BLaER1 (cell line): ENCODE data around the gene SMG9.

Source experiments
- H3K27ac ChIP-seq: shearing (Covaris generic); formaldehyde crosslinking; 2 replicates; pipeline ENCODE4 v1.8.1; 2022
- H3K27me3 ChIP-seq: shearing (Covaris generic); formaldehyde crosslinking; 2 replicates; pipeline ENCODE4 v1.8.1; 2022
- H3K36me3 ChIP-seq: shearing (Covaris generic); formaldehyde crosslinking; 2 replicates; pipeline ENCODE4 v1.8.1; 2022
- H3K4me1 ChIP-seq: shearing (Covaris generic); formaldehyde crosslinking; 2 replicates; pipeline ENCODE4 v1.8.1; 2022
- H3K4me2 ChIP-seq: shearing (Covaris generic); formaldehyde crosslinking; 2 replicates; pipeline ENCODE4 v1.8.1; 2022
- H3K4me3 ChIP-seq: shearing (Covaris generic); formaldehyde crosslinking; 2 replicates; pipeline ENCODE4 v1.8.1; 2022
- H3K9ac ChIP-seq: shearing (Covaris generic); formaldehyde crosslinking; 2 replicates; pipeline ENCODE4 v1.8.1; 2022
- H3K9me3 ChIP-seq: shearing (Covaris generic); formaldehyde crosslinking; 2 replicates; pipeline ENCODE4 v1.8.1; 2022
- H4K20me1 ChIP-seq: shearing (Covaris generic); formaldehyde crosslinking; 2 replicates; pipeline ENCODE4 v1.8.1; 2022
- Cebpa-rat ChIP-seq: shearing (Covaris generic); IDR thresholded peaks from 2 replicates; pipeline ENCODE4 v1.8.1; 2022

The SMG9 gene

DNA sequence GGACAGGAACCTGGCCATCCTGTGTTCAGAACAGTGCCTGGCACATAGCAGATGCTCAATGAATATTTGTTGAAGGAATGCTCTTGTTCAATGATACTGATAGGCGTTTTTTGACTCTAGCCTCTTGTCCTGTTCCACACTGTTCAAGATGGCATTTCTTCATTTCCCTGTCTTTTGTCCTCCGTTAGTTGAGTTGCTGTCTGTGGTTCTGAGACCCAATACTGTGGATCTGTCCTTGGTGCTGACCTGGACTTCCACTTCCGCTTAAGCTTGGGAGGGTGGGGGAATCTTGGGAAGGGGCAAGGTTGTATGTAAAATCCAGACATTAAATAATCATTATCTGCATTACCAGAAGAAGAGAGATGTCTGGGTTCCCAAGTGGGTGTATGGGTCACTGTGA is 34.3 kb upstream of the SMG9 start:
- Histone ChIP-seq H3K9me3 (no peaks in the 10 kb centered on the region), H3K4me3 (no peak overlapping the region), H3K27me3 (no peaks in the 10 kb centered on the region), H3K9ac (no peak overlapping the region), H4K20me1 (no peaks in the 10 kb centered on the region), H3K36me3 (no peaks in the 10 kb centered on the region), H3K27ac (no peak overlapping the region), H3K4me2 (no peak overlapping the region), H3K4me1 (peaks cover 28% of the 10 kb centered on the region)
- TF ChIP-seq Cebpa-rat, result no peak

- H3K27me3 ChIP-seq, result no peaks in the 10 kb centered on the region
- H3K4me1 ChIP-seq, result peaks cover 51% of the 10 kb centered on the region
- no peaks in the 10 kb centered on the region for H4K20me1 ChIP-seq
- no peak for TF ChIP-seq Cebpa-rat
- H3K27ac ChIP-seq, result no peak overlapping the region
- no peak overlapping the region for H3K4me3 ChIP-seq
- no peak overlapping the region for H3K4me2 ChIP-seq
- H3K9me3 ChIP-seq, result no peaks in the 10 kb centered on the region
- H3K9ac ChIP-seq, result 0 out of 2 replicates have a peak overlapping the region, but pooled peaks have one; percentile 22
- H3K36me3 ChIP-seq, result no peaks in the 10 kb centered on the region
Observed at GRCh38 chr19:43786665-43787064, 31.9 kb upstream of the SMG9 start.

DNA sequence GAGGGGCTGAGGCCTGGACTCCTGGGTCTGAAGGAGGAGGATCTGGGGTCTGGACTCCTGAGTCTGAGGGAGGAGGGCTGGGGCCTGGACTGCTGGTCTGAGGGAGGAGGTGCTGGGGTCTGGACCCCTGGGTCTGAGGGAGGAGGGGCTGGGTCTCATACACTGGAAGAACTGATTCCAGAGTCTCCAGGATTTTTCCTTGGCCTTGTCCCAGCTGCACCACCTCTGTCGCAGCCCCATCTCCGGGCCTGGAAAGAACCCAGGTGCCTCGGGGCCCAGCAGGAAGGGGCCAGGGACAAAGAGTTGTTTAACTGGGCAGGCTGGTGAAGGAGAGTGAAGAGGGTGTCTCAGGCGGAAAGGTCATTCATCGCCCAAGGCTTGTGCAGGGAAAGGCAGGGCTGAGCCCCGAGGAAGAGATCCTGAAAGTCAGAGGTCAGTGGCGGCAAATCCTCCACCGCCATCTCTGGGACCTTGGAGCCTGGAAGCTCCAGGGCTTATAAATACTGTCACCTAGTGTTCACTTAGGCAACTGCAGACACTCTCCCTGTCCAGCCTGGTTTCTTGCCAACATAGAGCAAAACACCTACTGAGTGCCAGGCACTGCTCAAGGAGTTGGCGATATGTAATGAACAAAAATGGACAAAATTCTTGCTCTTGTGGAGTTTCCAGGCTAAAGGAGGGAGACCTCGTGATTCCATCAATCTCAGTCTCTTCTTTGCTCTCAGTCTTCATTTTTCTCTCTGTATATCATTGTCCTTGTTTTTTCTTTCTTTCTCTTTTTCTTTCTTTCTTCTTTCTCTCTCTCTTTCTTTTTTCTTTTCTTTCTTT is 30.4 kb upstream of the SMG9 start:
- Histone ChIP-seq H3K4me1 (peaks cover 49% of the 10 kb centered on the region), H3K4me2 (peak overlapping the region; percentile 82), H3K9ac (peak overlapping the region; percentile 64; the same call in 1 of the 2 replicates), H3K9me3 (no peaks in the 10 kb centered on the region), H4K20me1 (no peaks in the 10 kb centered on the region), H3K27ac (peak overlapping the region; percentile 80), H3K27me3 (no peaks in the 10 kb centered on the region), H3K4me3 (no peak overlapping the region), H3K36me3 (no peaks in the 10 kb centered on the region)
- TF ChIP-seq Cebpa-rat, result no peak

GRCh38 chr19:43784241-43784980 is 29.6 kb upstream of the SMG9 start:
- no peak for TF ChIP-seq Cebpa-rat
- peak overlapping the region; percentile 80 for H3K27ac ChIP-seq
- no peak overlapping the region for H3K4me3 ChIP-seq
- H3K27me3 ChIP-seq, result no peaks in the 10 kb centered on the region
- H3K9ac ChIP-seq, result peak overlapping the region; percentile 64
- no peaks in the 10 kb centered on the region for H4K20me1 ChIP-seq
- H3K9me3 ChIP-seq, result no peaks in the 10 kb centered on the region
- H3K4me2 ChIP-seq, result peak overlapping the region; percentile 82
- no peaks in the 10 kb centered on the region for H3K36me3 ChIP-seq
- peaks cover 51% of the 10 kb centered on the region for H3K4me1 ChIP-seq

DNA sequence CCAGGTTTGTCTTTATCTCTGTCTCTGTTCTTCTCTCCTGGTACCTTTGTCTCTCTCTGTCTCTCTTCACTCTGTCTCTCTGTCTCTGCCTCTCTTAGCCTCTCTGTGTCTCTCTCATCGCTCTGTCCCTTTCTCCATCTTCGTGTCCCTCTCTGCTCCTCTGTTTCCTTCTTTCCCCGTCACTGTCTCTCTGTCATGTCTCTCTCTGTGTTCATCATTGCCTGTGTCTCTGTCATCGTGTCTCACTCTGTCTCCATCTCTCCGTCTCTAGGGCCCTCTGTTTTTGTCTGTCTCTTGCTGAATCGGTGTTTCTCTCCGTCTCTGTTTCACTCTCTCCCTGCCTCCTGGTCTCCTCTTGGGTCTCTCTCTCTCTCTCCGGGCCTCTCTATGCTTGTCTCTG is 28.9 kb upstream of the SMG9 start:
- Histone ChIP-seq H3K36me3 (no peaks in the 10 kb centered on the region), H3K9me3 (no peaks in the 10 kb centered on the region), H3K4me3 (no peak overlapping the region), H3K27me3 (no peaks in the 10 kb centered on the region), H3K4me1 (peaks cover 58% of the 10 kb centered on the region), H3K9ac (peak overlapping the region; percentile 64; the same call in 1 of the 2 replicates), H3K27ac (peak overlapping the region; percentile 80), H4K20me1 (no peaks in the 10 kb centered on the region), H3K4me2 (peak overlapping the region; percentile 82)
- no peak for TF ChIP-seq Cebpa-rat

DNA sequence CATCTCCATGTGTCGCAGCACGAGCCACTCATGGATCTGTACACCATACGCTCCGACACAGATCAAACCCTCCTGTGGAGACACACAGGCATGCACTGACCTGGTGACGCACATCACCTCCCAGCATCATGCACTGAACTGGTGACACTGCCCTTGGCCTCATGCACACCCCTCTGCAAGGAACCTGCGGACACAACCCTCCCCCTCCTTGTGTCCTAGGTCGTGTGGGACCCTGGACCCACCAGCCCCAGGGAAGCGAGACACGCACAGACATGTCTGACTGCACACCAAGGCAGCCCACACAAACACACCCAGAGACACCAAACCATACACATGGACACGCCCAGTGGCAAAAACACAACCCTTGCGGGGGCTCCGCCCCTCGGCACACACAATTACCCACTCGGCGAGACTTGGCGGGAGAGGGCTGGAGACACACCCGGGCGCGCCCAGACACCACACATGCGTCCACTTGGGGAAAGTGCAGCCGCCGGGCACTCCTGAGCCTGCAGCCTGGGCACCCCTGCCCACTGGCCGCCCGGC is 28.0 kb upstream of the SMG9 start:
- no peaks in the 10 kb centered on the region for H3K36me3 ChIP-seq
- no peak overlapping the region for H3K9ac ChIP-seq
- TF ChIP-seq Cebpa-rat, result no peak
- peaks cover 67% of the 10 kb centered on the region for H3K4me1 ChIP-seq
- H3K9me3 ChIP-seq, result no peaks in the 10 kb centered on the region
- no peak overlapping the region for H3K4me3 ChIP-seq
- H3K4me2 ChIP-seq, result no peak overlapping the region
- H3K27ac ChIP-seq, result peak overlapping the region; percentile 30; the same call in 1 of the 2 replicates
- H4K20me1 ChIP-seq, result no peaks in the 10 kb centered on the region
- H3K27me3 ChIP-seq, result no peaks in the 10 kb centered on the region

DNA sequence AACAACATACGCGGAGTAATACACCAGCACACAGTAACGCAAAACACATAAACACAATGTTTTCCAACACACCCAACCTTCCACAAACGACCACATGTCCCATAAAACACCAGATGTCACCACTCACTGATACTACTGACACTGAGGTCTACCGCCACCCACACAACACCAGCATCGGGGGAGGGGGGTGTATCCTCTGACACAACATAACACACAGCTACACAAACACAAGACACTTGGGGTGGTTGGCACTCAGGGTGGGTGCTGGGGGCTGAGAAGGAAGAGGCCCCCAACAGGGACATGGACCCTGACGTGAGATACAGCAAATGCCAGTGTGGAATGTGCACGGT is 27.5 kb upstream of the SMG9 start:
- Histone ChIP-seq H4K20me1 (no peaks in the 10 kb centered on the region), H3K9me3 (no peaks in the 10 kb centered on the region), H3K4me3 (no peak overlapping the region), H3K4me2 (no peak overlapping the region), H3K9ac (no peak overlapping the region), H3K27me3 (no peaks in the 10 kb centered on the region), H3K27ac (no peak overlapping the region), H3K36me3 (no peaks in the 10 kb centered on the region), H3K4me1 (peaks cover 72% of the 10 kb centered on the region)
- no peak for TF ChIP-seq Cebpa-rat

GRCh38 chr19:43781630-43782310 is 27.0 kb upstream of the SMG9 start:
- Histone ChIP-seq H3K4me2 (0 out of 2 replicates have a peak overlapping the region, but pooled peaks have one; percentile 99), H3K4me3 (no peak overlapping the region), H3K27me3 (no peaks in the 10 kb centered on the region), H3K9ac (no peak overlapping the region), H3K36me3 (no peaks in the 10 kb centered on the region), H3K9me3 (no peaks in the 10 kb centered on the region), H4K20me1 (no peaks in the 10 kb centered on the region), H3K27ac (no peak overlapping the region), H3K4me1 (peaks cover 77% of the 10 kb centered on the region)
- TF ChIP-seq Cebpa-rat, result no peak

DNA sequence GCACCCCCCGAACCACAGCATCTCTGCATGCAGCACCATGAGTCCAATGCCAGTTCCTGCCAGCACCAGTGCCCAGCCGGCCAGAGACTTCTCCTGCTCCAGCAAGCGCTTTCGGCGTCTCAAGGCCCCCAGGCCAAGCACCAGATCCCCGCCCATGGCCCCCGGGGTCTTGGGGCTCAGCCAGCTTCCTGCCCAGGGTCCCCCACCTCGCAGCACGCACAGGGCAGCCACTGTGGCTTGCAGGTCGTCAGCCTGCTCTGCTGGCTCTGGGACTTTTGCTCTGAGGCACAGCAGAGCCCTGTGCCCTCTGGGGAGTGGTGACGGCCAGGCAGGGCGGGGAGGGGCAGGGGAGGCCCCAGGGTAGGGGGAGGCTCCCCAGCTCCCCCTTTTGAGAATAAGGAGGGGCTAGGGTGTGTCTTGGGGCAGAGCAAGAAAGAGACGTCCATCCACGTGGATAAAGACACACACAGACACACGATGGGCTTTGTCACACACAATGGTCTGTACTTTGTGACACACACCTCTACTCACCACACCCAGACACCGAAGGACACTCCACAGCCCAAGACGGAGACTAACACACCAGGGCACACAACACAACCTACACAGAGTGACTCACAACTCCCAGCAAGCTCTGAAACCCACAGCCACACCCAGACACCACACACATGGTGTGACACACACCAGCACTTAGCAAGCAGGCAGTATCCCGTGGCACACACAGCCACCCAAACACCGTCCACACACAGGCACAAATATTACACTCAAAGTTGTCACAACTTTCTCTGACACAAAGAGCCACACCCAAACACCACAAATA is 26.2 kb upstream of the SMG9 start, which contains the start of gene KCNN4:
Gene KCNN4, minus strand, starts transcription at position 268 of the 820 bp plus-strand sequence. Its CDS starts 112 bp downstream, at position 156.
- Histone ChIP-seq H3K9ac (peak within 1 kb of the TSS; percentile 79), H3K4me3 (peak within 1 kb of the TSS; percentile 70), H3K4me1 (peaks cover 86% of the 10 kb centered on the region), H3K9me3 (no peaks in the 10 kb centered on the region), H3K27ac (peak within 1 kb of the TSS; percentile 84), H3K36me3 (no peaks in the 10 kb centered on the region; the same call in 1 of the 2 replicates), H3K27me3 (no peaks in the 10 kb centered on the region), H3K4me2 (peak within 1 kb of the TSS; percentile 99), H4K20me1 (no peaks in the 10 kb centered on the region)
- TF ChIP-seq Cebpa-rat, result no peak
